ENCODE measurements around the gene GFRA1.

GFRA1 gene

GRCh38 chr10:116160271-116160670 lies 112.7 kb downstream of the GFRA1 start:
- DNase-seq (ENCODE audit: low spot score): no peak

GRCh38 chr10:116159197-116159596 lies 113.8 kb downstream of the GFRA1 start:
- no peak for DNase-seq (ENCODE audit: low spot score)

- no peak for DNase-seq (ENCODE audit: low spot score)
These were observed 115.0 kb downstream of the GFRA1 start for GRCh38 chr10:116158036-116158435.

GRCh38 chr10:116157485-116157884 lies 115.5 kb downstream of the GFRA1 start:
- DNase-seq (ENCODE audit: low spot score): no peak

GRCh38 chr10:116156819-116157218 lies 116.2 kb downstream of the GFRA1 start:
- DNase-seq (ENCODE audit: low spot score): no peak

- DNase-seq (ENCODE audit: low spot score): no peak
These were observed 117.8 kb downstream of the GFRA1 start for GRCh38 chr10:116155191-116155590.

GRCh38 chr10:116154651-116155050 lies 118.4 kb downstream of the GFRA1 start:
- no peak for DNase-seq (ENCODE audit: low spot score)

- DNase-seq (ENCODE audit: low spot score): no peak
These were observed 121.9 kb downstream of the GFRA1 start for GRCh38 chr10:116151076-116151475.

- DNase-seq (ENCODE audit: low spot score): no peak
These were observed 122.4 kb downstream of the GFRA1 start for GRCh38 chr10:116150606-116151005.

- DNase-seq (ENCODE audit: low spot score): no peak
These were observed 125.7 kb downstream of the GFRA1 start for GRCh38 chr10:116147147-116147905.

- DNase-seq (ENCODE audit: low spot score): no peak
These were observed 126.5 kb downstream of the GFRA1 start for GRCh38 chr10:116146372-116147140.

GRCh38 chr10:116143673-116144222 lies 129.3 kb downstream of the GFRA1 start:
- DNase-seq (ENCODE audit: low spot score): no peak

- DNase-seq (ENCODE audit: low spot score): no peak
These were observed 131.2 kb downstream of the GFRA1 start for GRCh38 chr10:116141855-116142254.

- DNase-seq (ENCODE audit: low spot score): no peak
These were observed 131.8 kb downstream of the GFRA1 start for GRCh38 chr10:116141246-116141645.

- DNase-seq (ENCODE audit: low spot score): no peak
These were observed 133.1 kb downstream of the GFRA1 start for GRCh38 chr10:116139886-116140285.

- DNase-seq (ENCODE audit: low spot score): no peak
These were observed 134.1 kb downstream of the GFRA1 start for GRCh38 chr10:116138897-116139296.

- no peak for DNase-seq (ENCODE audit: low spot score)
These were observed 136.7 kb downstream of the GFRA1 start for GRCh38 chr10:116136261-116136660.

- no peak for DNase-seq (ENCODE audit: low spot score)
These were observed 138.7 kb downstream of the GFRA1 start for GRCh38 chr10:116134322-116134721.

- DNase-seq (ENCODE audit: low spot score): no peak
These were observed 139.4 kb downstream of the GFRA1 start for GRCh38 chr10:116133634-116134033.

GRCh38 chr10:116132780-116133399 lies 140.1 kb downstream of the GFRA1 start:
- no peak for DNase-seq (ENCODE audit: low spot score)

- DNase-seq (ENCODE audit: low spot score): no peak
These were observed 143.0 kb downstream of the GFRA1 start for GRCh38 chr10:116130006-116130405.

- no peak for DNase-seq (ENCODE audit: low spot score)
These were observed 145.9 kb downstream of the GFRA1 start for GRCh38 chr10:116126954-116127695.

Data from left forelimb (tissue), 1 donor.